ENCODE data around the gene WDR87.

WDR87 gene

GRCh38 chr19:37907735-37908455, 1.5 kb upstream of the WDR87 start:
- peak overlapping the region; percentile 79 for H3K27ac ChIP-seq
- no peak for DNase-seq (ENCODE audit: low spot score)
- ChIA-PET CTCF (interaction anchor here (0.7 to 1.1 kb wide), 2 partner anchors 23 to 159 kb away, joined by 4 read pairs; no protein-coding TSS in a partner anchor), POLR2A (ENCODE audit: low non-redundant PET) (interaction anchor here (0.9 to 1.2 kb wide), 2 partner anchors 24 to 83 kb away, joined by 3 read pairs; no protein-coding TSS in a partner anchor)
- no peak for TF ChIP-seq CTCF (conservative IDR thresholded peaks at IDR 0.05; ENCODE audit: low read depth)

- H3K27ac ChIP-seq = peak within 1 kb of the TSS; percentile 79
- ChIA-PET POLR2A (ENCODE audit: low non-redundant PET) (interaction anchor here (0.9 to 1.2 kb wide), 2 partner anchors 25 to 84 kb away, joined by 3 read pairs; no protein-coding TSS in a partner anchor), CTCF (interaction anchor here (0.7 kb wide), 1 partner anchor 160 kb away, joined by 4 read pairs; no protein-coding TSS in a partner anchor)
- DNase-seq (ENCODE audit: low spot score) = peak; percentile 89
- TF ChIP-seq CTCF (conservative IDR thresholded peaks at IDR 0.05; ENCODE audit: low read depth) = no peak
Measured at GRCh38 chr19:37906869-37907734, 708 bp upstream of the WDR87 start, which contains the start of gene SIPA1L3. SIPA1L3 (plus strand) TSS chr19:37907208; CDS start chr19:38081566, 174,358 bp downstream.

GRCh38 chr19:37903096-37903495, 3.3 kb downstream of the WDR87 start:
- ChIA-PET POLR2A (ENCODE audit: low non-redundant PET) (interaction anchor here (0.9 kb wide), 1 partner anchor 101 kb away, joined by 3 read pairs; no protein-coding TSS in a partner anchor), CTCF (interaction anchor here (0.6 to 2.0 kb wide), 15 partner anchors 9 to 412 kb away, joined by 3 to 16 read pairs (median 5); no protein-coding TSS in a partner anchor)
- no peak for DNase-seq (ENCODE audit: low spot score)
- H3K27ac ChIP-seq = peak overlapping the region; percentile 36
- no peak for TF ChIP-seq CTCF (conservative IDR thresholded peaks at IDR 0.05; ENCODE audit: low read depth)

GRCh38 chr19:37902668-37903067, 3.7 kb downstream of the WDR87 start:
- peak; percentile 83 for TF ChIP-seq CTCF (conservative IDR thresholded peaks at IDR 0.05; ENCODE audit: low read depth)
- POLR2A ChIA-PET (ENCODE audit: low non-redundant PET) = interaction anchor here (0.9 kb wide), 1 partner anchor 102 kb away, joined by 3 read pairs; no protein-coding TSS in a partner anchor
- DNase-seq (ENCODE audit: low spot score) = peak; percentile 78
- CTCF ChIA-PET = interaction anchor here (0.6 to 2.0 kb wide), 36 partner anchors 8 to 346 kb away, joined by 3 to 16 read pairs (median 4); no protein-coding TSS in a partner anchor
- H3K27ac ChIP-seq = no peak overlapping the region

- no peak overlapping the region for H3K27ac ChIP-seq
- no peak for TF ChIP-seq CTCF (conservative IDR thresholded peaks at IDR 0.05; ENCODE audit: low read depth)
- CTCF ChIA-PET = interaction anchor here (0.6 kb wide), 1 partner anchor 300 kb away, joined by 3 read pairs; no protein-coding TSS in a partner anchor
Measured at GRCh38 chr19:37899966-37900365, 6.4 kb downstream of the WDR87 start.

GRCh38 chr19:37899453-37899852, 6.9 kb downstream of the WDR87 start:
- no peak for TF ChIP-seq CTCF (conservative IDR thresholded peaks at IDR 0.05; ENCODE audit: low read depth)
- DNase-seq (ENCODE audit: low spot score) = no peak
- no peak overlapping the region for H3K27ac ChIP-seq
- CTCF ChIA-PET = interaction anchor here (0.6 to 0.7 kb wide), 3 partner anchors 242 to 932 kb away, joined by 3 to 6 read pairs (median 3); no protein-coding TSS in a partner anchor
- POLR2A ChIA-PET (ENCODE audit: low non-redundant PET) = no interaction called here

More at GRCh38 chr19:37899966-37900365, 6.4 kb downstream of the WDR87 start:
- no peak for DNase-seq (ENCODE audit: low spot score)
- POLR2A ChIA-PET (ENCODE audit: low non-redundant PET) = no interaction called here
